ENCODE results near the gene HNRNPA1.
A peak's percentile ranks its signal among the peaks of the same experiment; 100 is the strongest.
"Not testable (repeated sequence)": the region's sequence is repeated elsewhere in the genome, so short reads cannot be mapped to it uniquely, and the experiment has no call there.

Gene HNRNPA1

DNA sequence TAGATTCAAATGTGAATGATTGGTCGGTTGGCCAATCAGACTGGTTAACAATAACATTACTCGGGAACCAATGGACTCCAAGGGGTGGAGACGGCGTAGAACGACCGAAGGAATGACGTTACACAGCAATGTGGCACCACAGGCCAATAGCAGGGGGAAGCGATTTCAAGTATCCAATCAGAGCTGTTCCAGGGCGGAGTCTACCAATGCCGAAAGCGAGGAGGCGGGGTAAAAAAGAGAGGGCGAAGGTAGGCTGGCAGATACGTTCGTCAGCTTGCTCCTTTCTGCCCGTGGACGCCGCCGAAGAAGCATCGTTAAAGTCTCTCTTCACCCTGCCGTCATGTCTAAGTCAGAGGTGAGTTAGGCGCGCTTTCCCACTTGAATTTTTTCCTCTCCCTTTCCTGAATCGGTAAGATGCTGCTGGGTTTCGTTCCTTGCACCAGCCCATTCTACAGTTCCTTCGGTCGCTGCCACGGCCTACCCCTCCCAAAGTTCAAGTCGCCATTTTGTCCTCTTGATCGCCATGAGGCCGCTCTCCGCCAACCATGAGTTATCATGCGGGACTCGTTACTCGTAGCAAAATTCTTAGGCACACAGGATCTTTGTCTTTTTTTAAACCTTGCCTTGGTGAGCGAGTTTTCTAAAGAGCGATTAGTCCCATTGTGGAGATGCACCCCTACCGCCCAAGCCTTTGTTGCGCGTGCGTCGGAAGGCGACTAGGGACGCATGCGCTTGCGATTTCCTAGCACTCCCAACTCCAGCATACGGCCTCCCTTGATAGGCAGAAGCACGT lies at the start of gene HNRNPA1:
TSS of gene HNRNPA1 (plus strand) at position 259 of the 793 bp plus-strand sequence. CDS start at position 341, 82 bp downstream.
- DNase-seq = peak; percentile 99

DNA sequence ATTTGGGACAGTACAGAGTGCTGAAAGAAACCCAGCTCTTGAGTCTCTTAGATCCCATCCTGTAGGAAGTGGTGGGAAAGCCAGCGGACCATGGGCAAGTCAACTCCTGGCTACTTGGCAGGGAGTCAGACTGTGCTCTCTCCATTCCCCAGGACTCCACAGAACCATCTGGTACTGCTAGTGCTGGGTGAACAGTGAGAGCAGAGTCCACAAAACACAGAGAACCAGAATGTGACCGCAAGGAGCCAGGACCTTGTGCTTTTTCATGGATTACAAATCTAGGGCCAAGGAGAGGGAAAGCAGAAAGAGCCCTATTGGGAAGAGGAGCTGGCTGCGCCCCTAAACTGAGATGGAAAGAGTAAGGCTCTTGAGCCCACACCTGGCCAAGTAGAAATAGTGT lies 49.3 kb upstream of the HNRNPA1 start:
- not testable (repeated sequence) for DNase-seq

DNA sequence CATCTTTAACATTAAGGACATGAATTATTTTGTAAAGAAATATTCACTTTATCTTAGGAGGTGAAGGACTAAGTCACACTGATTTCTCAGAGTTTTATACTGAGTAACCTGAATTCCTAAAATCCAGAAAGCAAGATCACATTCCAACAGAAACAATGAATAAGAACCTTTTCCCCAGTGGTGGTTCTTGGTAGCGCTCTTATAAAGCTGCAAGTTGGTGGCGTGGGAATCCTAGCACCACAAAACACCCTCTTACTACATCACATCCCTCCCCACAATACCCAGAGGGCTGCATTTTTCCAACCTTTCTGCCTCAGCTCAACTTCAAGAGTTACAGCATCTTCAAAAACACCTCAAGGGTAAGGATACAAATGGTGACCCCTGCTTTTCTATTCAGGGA lies 47.7 kb upstream of the HNRNPA1 start:
- DNase-seq = no peak

DNA sequence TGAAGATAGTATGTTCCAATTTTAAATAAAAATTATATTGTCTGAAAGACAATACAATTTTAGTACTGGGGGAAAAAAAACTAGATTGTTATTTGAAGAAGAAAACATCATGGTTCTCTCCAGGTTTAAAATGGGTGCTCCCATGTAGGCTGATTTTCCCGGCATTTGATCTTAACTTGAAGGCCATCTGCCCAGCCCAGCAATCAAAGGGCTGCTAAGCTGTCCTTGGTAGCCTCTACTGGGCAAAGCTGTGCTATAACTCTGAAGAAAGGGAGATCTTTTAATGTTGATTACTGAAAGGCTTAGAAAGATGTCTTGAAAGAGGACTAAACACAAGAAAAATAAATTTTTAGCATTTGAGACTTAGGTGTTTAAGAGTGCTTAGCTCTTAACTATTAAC lies 42.0 kb upstream of the HNRNPA1 start:
- no peak for DNase-seq

DNA sequence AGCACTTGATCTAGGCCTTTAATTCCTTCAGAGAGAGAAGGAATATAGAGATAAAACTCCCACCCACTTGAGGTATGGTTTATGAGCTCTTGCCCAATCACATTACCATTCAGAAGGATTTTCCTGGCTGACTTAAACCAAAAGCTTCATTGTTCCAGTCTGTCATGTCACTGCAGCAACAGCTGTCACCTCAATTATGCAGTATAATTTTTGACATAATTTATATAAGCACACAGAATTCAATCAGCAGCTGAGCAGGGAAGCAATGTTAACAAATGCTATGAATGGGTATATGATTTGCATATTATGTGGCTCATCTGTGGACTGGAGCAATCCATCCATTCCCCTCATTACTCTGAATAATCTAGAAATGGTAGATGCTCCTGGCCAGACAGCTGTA lies 40.9 kb upstream of the HNRNPA1 start:
- no peak for DNase-seq

DNA sequence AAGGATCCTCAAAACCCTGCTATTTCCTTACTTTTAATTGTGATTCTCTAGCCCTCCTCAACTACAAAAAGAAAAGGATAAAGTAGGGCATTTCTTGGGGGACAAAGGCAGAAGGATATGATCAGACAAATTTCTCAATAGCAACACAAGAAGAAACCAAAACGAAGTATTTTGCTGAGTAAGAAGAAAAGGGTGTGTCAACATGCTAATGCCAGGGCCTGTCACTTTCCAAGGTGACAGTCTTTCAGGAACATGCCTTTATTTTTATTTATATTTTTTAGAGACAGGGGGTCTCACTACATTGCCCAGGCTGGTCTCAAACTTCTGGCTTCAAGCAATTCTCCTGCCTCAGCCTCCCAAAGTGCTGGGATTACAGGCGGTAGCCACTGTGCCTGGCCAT lies 40.4 kb upstream of the HNRNPA1 start:
- no peak for DNase-seq

DNA sequence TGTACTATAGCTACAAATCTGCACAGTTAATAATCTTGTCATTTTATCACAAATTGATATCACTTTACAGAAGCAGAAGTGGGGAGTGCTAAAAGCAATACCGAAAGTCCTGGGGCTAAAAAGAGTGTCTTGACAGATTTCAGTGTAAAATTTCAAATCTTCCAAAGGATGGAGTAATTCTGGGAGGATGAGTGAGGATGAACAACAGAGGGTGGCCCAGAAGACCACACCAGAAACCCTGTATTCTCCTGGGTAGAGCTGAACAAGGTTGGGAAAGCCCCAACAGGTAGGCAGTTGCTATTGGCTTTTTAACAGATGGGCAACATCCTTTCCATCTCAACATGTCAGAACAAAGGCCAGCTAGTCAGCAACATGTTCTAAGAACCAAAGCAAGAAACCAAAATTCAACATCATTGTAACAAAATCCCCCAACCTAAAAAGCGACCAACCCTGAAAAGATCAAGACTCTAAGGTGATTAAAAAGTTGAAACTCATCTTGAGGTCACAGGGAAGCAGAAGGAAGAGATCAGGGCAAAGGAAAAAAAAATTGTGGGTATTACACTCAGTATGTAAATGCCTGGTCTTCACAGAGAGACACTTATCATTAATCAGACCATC lies 39.4 kb upstream of the HNRNPA1 start:
- no peak for DNase-seq

DNA sequence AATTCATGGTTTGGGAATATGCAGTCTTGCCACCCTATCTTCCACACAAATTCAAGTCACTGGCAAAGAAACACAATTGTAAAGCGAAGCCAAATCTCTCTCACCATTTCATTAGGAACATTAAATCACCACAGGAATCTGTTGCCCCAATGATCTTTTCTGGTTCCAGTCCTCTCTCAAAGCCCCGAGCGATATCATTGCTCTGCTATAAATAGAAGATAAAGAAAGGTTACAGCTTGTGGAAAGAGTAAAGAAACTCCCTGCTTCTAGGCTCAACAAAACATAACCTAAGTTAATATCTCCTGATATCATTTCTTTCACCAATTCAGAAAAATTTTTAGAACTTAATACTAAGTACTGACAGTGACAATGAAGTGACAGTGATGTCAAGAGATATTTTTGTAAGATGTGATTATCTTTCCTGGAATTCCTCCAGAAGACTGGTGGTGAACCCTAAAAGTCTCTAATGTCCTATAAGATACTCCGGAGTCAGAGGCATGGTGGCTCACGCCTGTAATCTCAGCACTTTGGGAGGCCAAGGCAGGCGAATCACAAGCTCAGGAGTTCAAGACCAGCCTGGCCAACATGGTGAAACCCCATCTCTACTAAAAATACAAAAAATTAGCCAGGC lies 34.4 kb upstream of the HNRNPA1 start:
- no peak for DNase-seq

DNA sequence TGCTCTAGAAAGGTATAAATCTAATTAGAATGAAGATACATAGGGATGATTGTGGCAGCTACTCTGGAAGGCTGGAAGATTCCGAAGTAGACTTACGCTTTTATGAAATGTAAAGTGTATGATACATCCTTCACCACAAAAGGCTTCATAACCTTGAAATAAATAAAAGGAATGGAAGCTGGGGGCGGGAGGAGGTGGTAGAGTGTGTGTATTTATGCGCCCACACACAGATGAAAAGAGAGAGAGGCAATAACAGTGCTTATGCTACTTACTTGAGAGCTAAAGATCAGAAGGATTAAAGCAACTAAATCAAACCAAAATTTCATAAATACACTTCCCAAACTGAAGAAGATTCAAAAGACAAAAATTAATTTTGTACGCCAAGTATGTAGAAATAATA lies 31.0 kb upstream of the HNRNPA1 start:
- no peak for DNase-seq

DNA sequence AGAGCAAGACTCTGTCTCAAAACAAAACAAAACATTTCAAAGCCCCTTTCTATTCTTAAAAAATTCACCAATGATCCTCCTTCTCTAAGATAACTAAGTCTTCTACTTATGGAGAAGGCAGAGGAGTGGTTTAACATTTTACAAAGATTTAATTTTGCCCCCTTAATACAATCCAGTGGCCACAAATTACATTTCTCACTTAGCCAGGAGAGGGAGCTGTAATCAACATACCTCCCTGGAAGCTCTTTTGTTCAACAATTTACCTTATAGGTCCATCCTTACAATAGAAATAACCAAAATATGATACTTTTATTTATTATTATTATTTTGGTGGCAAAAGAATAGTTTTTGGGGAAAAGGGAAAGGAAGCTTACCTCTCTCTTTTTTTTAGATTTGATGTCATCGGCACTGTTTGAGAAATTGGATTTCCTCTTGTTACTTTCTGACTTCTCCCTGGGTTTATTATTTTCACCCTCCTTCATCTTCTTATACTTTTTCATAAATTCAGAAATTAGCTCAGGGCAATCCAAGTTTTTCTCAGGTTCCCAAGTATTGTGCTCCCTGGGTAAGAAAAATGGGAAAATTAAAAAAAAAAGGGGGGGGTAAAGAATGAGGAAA lies 28.8 kb upstream of the HNRNPA1 start:
- peak; percentile 62 for DNase-seq

DNA sequence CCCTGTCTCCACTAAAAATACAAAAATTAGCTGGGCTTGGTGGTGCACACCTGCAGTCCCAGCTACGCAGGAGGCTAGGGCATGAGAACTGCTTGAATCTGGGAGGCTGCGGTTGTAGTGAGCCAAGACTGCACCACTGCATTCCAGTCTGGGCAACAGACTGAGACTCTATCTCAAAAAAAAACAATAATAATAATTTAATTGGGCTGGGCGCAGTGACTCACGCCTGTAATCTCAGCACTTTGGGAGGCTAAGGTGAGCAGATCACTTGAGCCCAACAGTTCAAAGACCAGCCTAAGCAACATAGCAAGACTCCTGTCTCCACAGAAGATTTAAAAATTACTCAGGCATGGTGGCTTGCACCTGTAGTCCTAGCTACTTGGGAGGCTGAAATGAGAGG lies 27.3 kb upstream of the HNRNPA1 start:
- DNase-seq = no peak

DNA sequence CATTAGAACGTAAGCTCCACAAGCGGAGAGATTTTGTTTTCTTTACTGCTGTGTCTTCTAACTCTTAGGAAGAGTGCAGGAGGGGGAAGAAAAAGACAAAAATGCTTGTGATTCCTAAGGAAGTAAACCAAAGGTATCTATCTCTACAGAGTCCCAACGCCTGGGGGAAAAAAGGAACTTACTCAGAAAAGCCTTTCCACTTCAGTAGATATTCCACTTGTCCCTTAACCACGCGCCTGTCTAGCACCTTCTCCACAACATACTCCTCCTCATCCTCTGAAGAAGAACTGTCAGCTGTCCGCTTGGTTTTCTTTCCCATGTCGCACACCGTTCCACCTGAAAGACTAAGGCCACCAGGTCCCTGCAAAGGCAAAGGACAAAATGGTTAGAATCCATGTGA lies 23.2 kb upstream of the HNRNPA1 start:
- no peak for DNase-seq

DNA sequence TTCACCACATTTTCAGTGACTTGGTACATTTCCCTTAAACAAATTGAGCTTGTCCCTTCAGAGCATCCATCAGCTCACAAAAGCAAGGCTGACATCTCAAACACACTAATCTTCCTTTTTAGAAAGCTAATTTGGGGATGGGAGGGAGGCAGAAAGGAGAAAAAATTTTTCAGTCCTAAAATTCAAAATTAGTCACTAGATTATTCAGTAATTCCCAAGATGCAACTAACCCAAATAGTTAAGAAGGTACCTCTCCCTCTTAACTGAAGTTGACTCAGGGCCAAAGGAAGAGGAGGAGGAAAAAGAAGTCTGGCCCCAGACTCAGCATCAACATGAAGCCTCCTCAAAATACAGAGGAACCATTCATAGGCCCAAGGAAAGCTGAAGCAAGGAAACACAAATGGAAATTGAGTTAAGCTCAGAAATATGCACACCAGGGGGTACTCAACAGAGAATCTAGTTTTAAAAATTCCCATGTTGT lies 22.3 kb upstream of the HNRNPA1 start:
- no peak for DNase-seq

DNA sequence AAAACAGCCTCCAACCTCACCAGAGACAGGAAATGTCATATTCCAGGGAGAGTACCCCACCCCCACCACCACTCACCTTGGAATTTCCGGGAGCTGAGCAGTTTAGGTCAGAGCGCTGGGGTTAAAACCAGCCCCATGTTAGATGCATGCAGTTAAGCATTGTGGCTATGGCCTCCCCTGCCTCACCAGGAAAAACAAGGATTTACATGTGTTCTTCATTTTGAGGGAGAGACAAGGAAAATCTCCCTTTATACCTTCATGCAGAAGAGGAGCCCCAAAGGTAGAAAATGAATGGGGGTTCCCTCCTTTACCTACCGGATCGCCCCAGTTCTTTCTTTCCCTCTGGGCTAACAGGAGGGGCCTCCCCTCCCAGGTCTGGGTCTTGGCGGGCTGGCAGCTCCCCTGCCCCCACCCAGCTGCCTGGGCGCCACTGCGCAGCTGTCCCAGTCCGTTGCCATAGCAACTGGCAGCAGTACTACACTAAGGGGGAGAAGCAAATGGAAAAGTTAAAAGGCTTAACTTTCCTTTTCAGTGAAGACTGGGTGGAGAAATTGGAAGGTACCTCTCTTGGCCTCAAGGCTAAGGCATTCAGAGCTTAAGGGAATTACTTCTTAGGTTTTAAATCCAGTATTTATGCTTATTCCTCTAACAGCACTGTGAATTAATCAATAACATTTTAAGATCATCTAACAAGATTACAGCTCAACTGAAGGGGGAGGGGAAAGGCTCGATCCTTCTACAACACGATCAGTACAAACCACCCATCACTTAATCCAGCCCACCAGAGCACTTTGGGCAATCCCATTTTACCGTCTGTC lies 21.1 kb upstream of the HNRNPA1 start:
- peak; percentile 40 for DNase-seq

DNA sequence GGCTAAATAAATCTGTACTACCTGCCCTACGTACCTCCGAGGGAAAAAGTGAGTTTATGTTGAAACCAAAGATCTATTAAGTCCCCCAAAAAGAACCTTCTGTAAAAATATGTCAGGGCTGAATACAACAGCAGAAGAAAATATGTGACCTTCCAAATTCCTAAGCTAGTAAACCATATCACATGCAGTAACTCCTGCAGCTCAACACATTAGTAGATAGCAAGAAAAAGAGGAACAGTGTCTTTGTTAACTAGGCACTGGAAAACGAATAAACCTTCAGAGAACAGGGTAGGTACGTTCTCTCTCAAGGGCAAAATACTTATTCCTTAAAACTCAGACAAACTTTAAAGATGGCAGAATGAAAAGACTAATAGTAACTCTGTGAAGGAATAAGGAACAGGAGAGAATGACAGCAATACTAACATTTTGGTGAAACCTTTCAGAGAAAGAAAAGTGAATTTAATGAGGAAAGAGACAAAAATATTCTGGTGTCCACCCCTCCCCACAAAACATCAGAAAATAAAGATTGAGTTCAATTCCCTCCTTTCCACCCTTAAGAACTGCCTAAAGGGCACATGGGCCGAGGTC lies 18.6 kb upstream of the HNRNPA1 start:
- DNase-seq = no peak

DNA sequence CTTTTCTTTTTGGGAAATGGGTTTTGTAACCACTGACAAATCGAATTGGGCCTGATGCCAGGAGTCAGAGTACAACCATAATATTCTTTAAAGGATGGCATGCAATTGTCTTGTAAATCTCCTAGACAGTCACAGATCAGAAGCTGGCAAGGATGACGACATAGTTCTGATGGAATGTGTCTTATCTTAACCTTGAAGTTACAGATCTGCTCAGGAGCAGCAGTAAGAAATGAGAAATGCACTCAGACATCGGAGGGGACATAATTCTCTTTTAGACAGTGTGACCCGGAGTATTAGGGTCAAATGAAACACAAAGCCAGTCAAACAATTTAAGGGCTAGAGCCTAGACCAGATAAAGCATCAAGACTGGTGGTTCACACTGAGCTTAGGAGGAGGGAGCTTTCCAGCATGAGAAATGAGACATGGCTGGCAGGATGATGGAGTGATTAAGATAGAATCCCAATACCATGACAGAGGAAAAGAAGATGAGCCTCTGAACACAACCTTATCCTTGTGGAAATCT lies 18.1 kb upstream of the HNRNPA1 start:
- DNase-seq = no peak

DNA sequence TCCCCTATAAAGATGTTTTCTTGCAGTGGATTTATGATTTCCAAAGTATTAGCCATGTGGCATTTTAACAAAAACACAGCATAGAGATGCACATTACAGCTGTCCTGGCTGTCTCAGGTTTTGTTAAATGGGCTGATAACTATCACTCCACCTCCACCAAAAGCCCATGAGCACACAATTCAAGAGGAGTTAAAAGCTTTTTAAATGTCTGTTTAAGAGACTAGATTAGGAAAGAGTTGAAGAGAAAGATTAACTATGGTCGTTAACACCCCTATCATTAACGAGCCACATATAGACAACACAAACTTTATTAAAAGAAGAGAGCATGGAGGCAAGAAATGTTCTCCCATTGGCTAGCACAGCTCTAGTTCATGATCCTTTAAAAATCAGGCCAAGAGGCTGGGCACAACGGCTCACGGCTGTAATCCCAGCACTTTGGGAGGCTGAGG lies 15.1 kb upstream of the HNRNPA1 start:
- DNase-seq = no peak

DNA sequence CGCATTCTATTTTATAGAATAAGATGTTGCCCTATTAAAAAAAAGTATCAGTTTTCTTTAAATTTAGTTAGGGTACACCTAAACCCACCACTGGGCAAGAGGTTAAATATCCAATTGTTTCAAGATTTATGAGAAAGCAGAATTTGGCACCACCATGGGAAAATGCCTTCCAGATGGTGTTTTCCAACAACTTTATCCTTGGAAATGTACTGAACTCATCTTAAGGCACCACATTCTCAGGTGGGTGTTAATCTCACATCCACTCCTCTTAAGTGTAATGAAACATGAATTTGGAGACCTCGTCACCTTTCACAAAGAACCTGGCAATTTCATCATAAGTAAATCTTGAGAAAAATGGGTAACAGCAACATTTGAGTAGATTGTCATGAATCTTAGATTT lies 13.7 kb upstream of the HNRNPA1 start:
- DNase-seq = no peak

DNA sequence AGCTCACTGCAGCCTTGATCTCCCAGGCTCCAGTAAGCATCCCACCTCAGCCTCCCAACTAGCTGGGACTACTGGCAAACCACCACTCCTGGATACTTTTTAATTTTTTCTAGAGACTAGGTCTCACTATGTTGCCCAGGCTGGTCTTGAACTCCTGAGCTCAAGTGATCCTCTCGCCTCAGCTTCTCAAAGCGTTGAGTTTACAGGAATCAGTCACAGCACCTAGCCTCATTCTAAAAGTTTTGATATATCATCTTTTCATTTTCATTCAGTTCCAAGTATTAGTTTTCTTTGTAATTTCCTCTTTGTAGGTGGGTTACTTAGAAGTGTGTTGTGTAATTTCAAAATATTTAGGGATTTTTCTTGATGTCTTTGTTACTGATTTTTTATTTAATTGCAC lies 10.2 kb upstream of the HNRNPA1 start:
- DNase-seq = no peak

DNA sequence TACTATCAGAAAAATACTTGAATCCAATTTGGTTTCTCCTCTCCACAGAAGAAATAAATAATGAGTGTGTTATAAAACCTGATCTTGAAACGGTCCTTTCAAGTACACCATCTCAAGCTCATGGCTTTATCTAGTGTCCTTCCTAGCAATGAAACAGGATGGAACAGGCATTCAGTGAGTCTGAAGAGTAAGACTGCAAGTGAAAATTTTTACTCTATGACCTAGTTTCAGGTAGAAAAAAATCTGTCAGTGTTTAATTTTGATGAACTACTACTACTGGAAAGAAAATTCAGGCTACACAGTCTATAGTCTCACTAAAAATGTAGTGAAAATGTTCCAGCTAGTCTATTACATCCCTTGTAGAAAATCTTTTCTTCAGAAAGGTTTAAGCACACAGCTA lies 8.3 kb upstream of the HNRNPA1 start:
- DNase-seq = no peak

DNA sequence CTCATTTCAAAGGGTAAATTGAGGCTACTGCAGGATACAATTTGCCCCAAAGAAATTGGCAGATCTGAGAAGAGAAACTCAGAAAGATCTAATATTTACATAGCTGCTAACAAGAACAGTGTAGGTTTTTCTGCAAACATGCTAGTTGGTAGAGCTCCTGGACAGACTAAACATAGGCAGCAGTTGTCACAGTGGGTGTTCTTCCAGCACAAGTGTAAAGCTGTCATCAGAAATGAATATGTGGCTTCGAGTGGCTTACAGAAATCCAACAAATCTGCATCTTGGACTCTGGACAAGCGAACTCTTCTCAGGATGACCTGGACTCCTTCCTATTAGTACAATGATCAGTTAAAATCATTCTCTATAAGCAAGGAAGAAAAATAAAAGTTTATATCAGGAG lies 6.5 kb upstream of the HNRNPA1 start:
- DNase-seq = no peak

DNA sequence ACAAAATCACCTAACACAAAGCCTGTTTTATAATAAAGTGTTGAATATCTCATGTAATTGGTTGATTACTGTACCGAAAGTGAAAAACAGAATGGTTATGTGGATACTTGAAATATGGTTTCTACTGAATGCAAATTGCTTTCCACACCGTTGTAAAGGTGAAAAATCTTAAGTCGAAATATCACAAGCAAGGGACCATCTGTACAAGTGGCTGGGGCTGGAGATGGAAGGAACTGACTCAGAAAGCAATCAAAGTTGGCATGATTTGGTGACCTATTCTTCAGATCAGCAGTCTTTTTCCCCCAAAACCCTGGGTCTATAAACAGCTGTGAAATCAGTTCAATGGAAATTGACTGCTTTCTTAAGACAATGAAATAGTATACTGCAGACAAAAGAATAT lies 4.2 kb upstream of the HNRNPA1 start:
- no peak for DNase-seq
